Hepatocyte (in vitro differentiated cells): ENCODE measurements around the gene HTR6. TPM values are rescaled to one million over a fixed set of nuclear protein-coding genes. Genes with fewer than 3 reads are reported as not detected.

Experiments used
- DNase-seq: peaks from one replicate; pipeline ENCODE4 v3.0.0-alpha.2; 2016; ENCODE audit warnings: low spot score
- H2AFZ ChIP-seq: fragments of 200-600 bp; sonication (generic); 2 replicates; pipeline ENCODE4 v1.6.0; 2016; ENCODE audit warnings: antibody characterized with exemption, mild to moderate bottlenecking
- H3K27ac ChIP-seq: fragments of 200-600 bp; sonication (generic); 2 replicates; pipeline ENCODE4 v1.5.1; 2016; ENCODE audit warnings: mild to moderate bottlenecking
- H3K27me3 ChIP-seq: fragments of 200-600 bp; sonication (generic); 2 replicates; pipeline ENCODE4 v1.6.1; 2016
- H3K36me3 ChIP-seq: fragments of 200-600 bp; sonication (generic); replicated peaks from 2 replicates; pipeline ENCODE4 v1.5.1; 2016; ENCODE audit warnings: low read depth; ENCODE audit not compliant: insufficient read depth
- H3K4me1 ChIP-seq: fragments of 200-600 bp; sonication (generic); 2 replicates; pipeline ENCODE4 v1.5.1; 2016; ENCODE audit warnings: mild to moderate bottlenecking, moderate library complexity; ENCODE audit not compliant: insufficient read depth
- H3K4me2 ChIP-seq: fragments of 200-600 bp; sonication (generic); 2 replicates; pipeline ENCODE4 v1.6.0; 2016
- H3K4me3 ChIP-seq: fragments of 200-600 bp; sonication (generic); 2 replicates; pipeline ENCODE4 v1.5.1; 2016; ENCODE audit warnings: mild to moderate bottlenecking
- H3K79me2 ChIP-seq: fragments of 200-600 bp; sonication (generic); 2 replicates; pipeline ENCODE4 v1.6.0; 2017; ENCODE audit warnings: mild to moderate bottlenecking
- H3K9me2 ChIP-seq: fragments of 200-600 bp; sonication (generic); replicated peaks from 2 replicates; pipeline ENCODE4 v1.6.0; 2017; ENCODE audit warnings: mild to moderate bottlenecking; ENCODE audit not compliant: insufficient read depth
- H3K9me3 ChIP-seq: fragments of 200-600 bp; sonication (generic); 2 replicates; pipeline ENCODE4 v1.5.1; 2016; ENCODE audit warnings: low read depth, mild to moderate bottlenecking
- H4K20me1 ChIP-seq: fragments of 200-600 bp; sonication (generic); 2 replicates; pipeline ENCODE4 v1.6.0; 2016; ENCODE audit warnings: mild to moderate bottlenecking; ENCODE audit not compliant: insufficient read depth, poor library complexity, severe bottlenecking
- EZH2 ChIP-seq: fragments of 200-600 bp; sonication (generic); IDR thresholded peaks from 2 replicates; pipeline ENCODE4 v1.6.1; 2016; ENCODE audit warnings: antibody characterized with exemption, mild to moderate bottlenecking, borderline replicate concordance
- EZH2phosphoT487 ChIP-seq: fragments of 200-600 bp; sonication (generic); IDR thresholded peaks from one replicate; pipeline ENCODE4 v1.6.1; 2018; ENCODE audit warnings: antibody characterized with exemption, mild to moderate bottlenecking, low read depth, moderate library complexity; ENCODE audit not compliant: unreplicated experiment, severe bottlenecking
- whole genome bisulfite sequencing: methylation state at CpG from one replicate; pipeline ENCODE4 v1.1.6; 2016; ENCODE audit warnings: low lambda C conversion rate; ENCODE audit errors: missing lambda C conversion rate; 5-methylcytosine and 5-hydroxymethylcytosine counted together
- polyA plus RNA-seq: library from polyadenylated mRNA; unstranded; fragments of >200 nt; fragmentation: Nextera tagmentation; extraction: Ambion mirVana; gene quantifications from 2 replicates; pipeline ENCODE4 v1.2.1, GENCODE V29; 2016
- total RNA-seq: library from RNA; depleted of rRNA; stranded (reverse); fragments of >200 nt; gene quantifications from 2 replicates; pipeline ENCODE4 v1.2.3, GENCODE V29; 2014
- TF ChIP-seq, protein P1 (sequence below): fragments of 200-600 bp; sonication (generic); IDR thresholded peaks from 2 replicates; pipeline ENCODE4 v1.5.1; 2016; ENCODE audit warnings: antibody characterized with exemption, mild to moderate bottlenecking; ENCODE audit not compliant: poor library complexity

Gene HTR6
- total RNA-seq (not detected in 2 replicates), polyA plus RNA-seq (not detected in 2 replicates)

GRCh38 chr1:19664453-19665185 is at the start of gene HTR6:
Gene HTR6 (plus strand): TSS chr1:19664875. CDS start chr1:19665754, 879 bp downstream.
- H3K27me3 ChIP-seq, result peaks cover 67% of the 10 kb centered on the region
- TF ChIP-seq, protein P1, sequence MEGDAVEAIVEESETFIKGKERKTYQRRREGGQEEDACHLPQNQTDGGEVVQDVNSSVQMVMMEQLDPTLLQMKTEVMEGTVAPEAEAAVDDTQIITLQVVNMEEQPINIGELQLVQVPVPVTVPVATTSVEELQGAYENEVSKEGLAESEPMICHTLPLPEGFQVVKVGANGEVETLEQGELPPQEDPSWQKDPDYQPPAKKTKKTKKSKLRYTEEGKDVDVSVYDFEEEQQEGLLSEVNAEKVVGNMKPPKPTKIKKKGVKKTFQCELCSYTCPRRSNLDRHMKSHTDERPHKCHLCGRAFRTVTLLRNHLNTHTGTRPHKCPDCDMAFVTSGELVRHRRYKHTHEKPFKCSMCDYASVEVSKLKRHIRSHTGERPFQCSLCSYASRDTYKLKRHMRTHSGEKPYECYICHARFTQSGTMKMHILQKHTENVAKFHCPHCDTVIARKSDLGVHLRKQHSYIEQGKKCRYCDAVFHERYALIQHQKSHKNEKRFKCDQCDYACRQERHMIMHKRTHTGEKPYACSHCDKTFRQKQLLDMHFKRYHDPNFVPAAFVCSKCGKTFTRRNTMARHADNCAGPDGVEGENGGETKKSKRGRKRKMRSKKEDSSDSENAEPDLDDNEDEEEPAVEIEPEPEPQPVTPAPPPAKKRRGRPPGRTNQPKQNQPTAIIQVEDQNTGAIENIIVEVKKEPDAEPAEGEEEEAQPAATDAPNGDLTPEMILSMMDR, result no peak
- TF ChIP-seq EZH2, result no peak
- TF ChIP-seq EZH2phosphoT487, result no peak
- H3K9me2 ChIP-seq, result no peaks in the 10 kb centered on the region
- WGBS, result 13% methylated on average over 20 of the region's 80 CpGs
- H3K4me3 ChIP-seq, result no peak within 1 kb of the TSS
- H3K4me1 ChIP-seq, result no peaks in the 10 kb centered on the region
- peak within 1 kb of the TSS; percentile 85 for H3K4me2 ChIP-seq
- no peak within 1 kb of the TSS for H3K27ac ChIP-seq
- no peaks in the 10 kb centered on the region for H4K20me1 ChIP-seq
- H3K36me3 ChIP-seq, result no peaks in the 10 kb centered on the region
- peak; percentile 42 for DNase-seq
- no peaks in the 10 kb centered on the region for H3K9me3 ChIP-seq
- H2AFZ ChIP-seq, result no peak within 1 kb of the TSS
- H3K79me2 ChIP-seq, result no peaks in the 10 kb centered on the region

DNA sequence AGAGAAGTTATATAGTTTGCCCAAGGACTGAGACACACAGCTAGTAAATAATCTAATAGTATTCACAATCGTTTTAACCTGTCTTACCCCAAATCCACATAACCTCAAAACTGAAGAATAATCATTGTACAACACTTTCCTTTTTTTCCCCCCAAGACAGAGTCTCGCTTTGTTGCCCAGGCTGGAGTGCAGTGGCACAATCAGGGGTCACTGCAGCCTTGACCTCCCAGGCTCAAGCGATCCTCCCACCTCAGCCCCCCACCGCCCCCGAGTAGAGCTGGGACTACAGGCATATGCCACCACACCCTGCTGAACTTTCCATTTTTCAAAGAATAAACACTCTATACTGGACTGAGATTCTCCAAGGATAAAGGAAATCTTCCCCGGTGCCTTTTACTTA is 49.2 kb upstream of the HTR6 start:
- Histone ChIP-seq H3K9me2 (no peaks in the 10 kb centered on the region), H3K36me3 (no peaks in the 10 kb centered on the region), H3K4me2 (no peak overlapping the region), H4K20me1 (peaks cover 4% of the 10 kb centered on the region), H3K4me3 (no peak overlapping the region), H3K9me3 (no peaks in the 10 kb centered on the region), H2AFZ (no peak overlapping the region), H3K27ac (no peak overlapping the region), H3K79me2 (peaks cover 71% of the 10 kb centered on the region), H3K4me1 (peaks cover 30% of the 10 kb centered on the region), H3K27me3 (no peaks in the 10 kb centered on the region)
- WGBS, result 94% methylated on average over 6 of the region's 6 CpGs
- TF ChIP-seq EZH2, result no peak
- TF ChIP-seq, protein P1, result no peak
- TF ChIP-seq EZH2phosphoT487, result no peak
- no peak for DNase-seq

DNA sequence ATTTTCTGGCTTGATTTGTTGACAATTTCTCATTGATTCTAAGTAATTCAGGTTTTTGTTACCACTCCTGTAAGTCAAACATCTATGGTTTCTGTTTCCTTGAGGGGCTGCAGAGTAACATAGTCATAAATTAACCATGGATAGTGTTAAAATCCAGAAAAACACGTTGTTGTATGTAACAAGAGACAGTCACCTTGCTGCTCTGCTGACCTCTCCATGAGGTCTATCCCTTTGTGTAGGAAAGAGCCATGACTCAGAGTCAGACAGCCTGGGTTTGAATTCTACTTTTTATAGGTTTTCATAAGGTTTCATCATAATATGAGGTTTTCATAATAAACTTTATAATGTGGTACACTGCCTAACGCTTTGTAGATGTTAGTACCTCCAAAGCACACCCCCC is 48.2 kb upstream of the HTR6 start:
- no peak overlapping the region for H3K4me2 ChIP-seq
- TF ChIP-seq, protein P1, result no peak
- TF ChIP-seq EZH2phosphoT487 (no peak), EZH2 (no peak)
- H3K9me3 ChIP-seq, result no peaks in the 10 kb centered on the region
- H3K27me3 ChIP-seq, result no peaks in the 10 kb centered on the region
- H3K36me3 ChIP-seq, result no peaks in the 10 kb centered on the region
- H3K4me3 ChIP-seq, result no peak overlapping the region
- no peak for DNase-seq
- peaks cover 71% of the 10 kb centered on the region for H3K79me2 ChIP-seq
- H3K4me1 ChIP-seq, result peaks cover 38% of the 10 kb centered on the region
- no peak overlapping the region for H3K27ac ChIP-seq
- H4K20me1 ChIP-seq, result peaks cover 4% of the 10 kb centered on the region
- H2AFZ ChIP-seq, result no peak overlapping the region
- 54% methylated on average over 2 of the region's 2 CpGs for whole genome bisulfite sequencing
- no peaks in the 10 kb centered on the region for H3K9me2 ChIP-seq
